CD14-positive monocyte (primary cell): ENCODE results near the gene RNASE7. TPM values are rescaled to one million over a fixed set of nuclear protein-coding genes. Genes with fewer than 3 reads are reported as not detected.

Source experiments
- DNase-seq, 3 donors: peaks; one replicate each; pipeline ENCODE4 v3.0.0-alpha.2; 2011 to 2022
- H2AFZ ChIP-seq: 2 replicates; pipeline ENCODE4 v1.6.0; 2012; ENCODE audit warnings: mild to moderate bottlenecking, low read depth, low read length, inconsistent platforms; ENCODE audit not compliant: insufficient read depth, poor library complexity, severe bottlenecking
- H3K27ac ChIP-seq, 2 donors: 1 replicate in 1 of 2; 2 replicates in 1 of 2; pipeline ENCODE4 v1.5.1; 2012 to 2013; ENCODE audit warnings: low read length in 2 of 2, control low read depth in 1 of 2, inconsistent platforms in 1 of 2, low read depth in 1 of 2, mild to moderate bottlenecking in 1 of 2
- H3K27me3 ChIP-seq, 2 donors: one replicate each; pipeline versions ENCODE4 v1.6.0 to v1.6.1; 2011 to 2013; ENCODE audit warnings: low read length in 2 of 2; ENCODE audit not compliant: control insufficient read depth in 2 of 2, insufficient read depth in 2 of 2
- H3K36me3 ChIP-seq, 2 donors: replicated peaks in 1 of 2; 1 replicate in 1 of 2; 2 replicates in 1 of 2; pipeline versions ENCODE4 v1.5.1 to v1.6.1; 2012 to 2013; ENCODE audit warnings: low read length in 2 of 2, control low read depth in 1 of 2, inconsistent platforms in 1 of 2, mild to moderate bottlenecking in 1 of 2; ENCODE audit not compliant: insufficient read depth in 2 of 2, control insufficient read depth in 1 of 2
- H3K4me1 ChIP-seq, 2 donors: 1 replicate in 1 of 2; 2 replicates in 1 of 2; pipeline versions ENCODE4 v1.5.1 to v1.6.1; 2012 to 2013; ENCODE audit warnings: low read length in 2 of 2, control low read depth in 1 of 2, inconsistent platforms in 1 of 2, mild to moderate bottlenecking in 1 of 2, moderate library complexity in 1 of 2; ENCODE audit not compliant: insufficient read depth in 2 of 2, control insufficient read depth in 1 of 2
- H3K4me2 ChIP-seq: replicated peaks from 2 replicates; pipeline ENCODE3; 2012; ENCODE audit warnings: low read length, moderate library complexity, mild to moderate bottlenecking; ENCODE audit not compliant: poor library complexity, severe bottlenecking; ENCODE audit errors: extremely low read depth
- H3K4me3 ChIP-seq, 3 experiments: fragments of 200-600 bp in 1 of 3; sonication (generic) in 1 of 3; replicated peaks in 1 of 3; 1 replicate in 2 of 3; 2 replicates in 1 of 3; pipeline ENCODE4 v1.5.1; 2011 to 2013; ENCODE audit warnings: low read length in 3 of 3, mild to moderate bottlenecking in 3 of 3, control low read depth in 2 of 3, low read depth in 2 of 3, inconsistent platforms in 1 of 3, moderate library complexity in 1 of 3
- H3K79me2 ChIP-seq: 2 replicates; pipeline ENCODE4 v1.6.0; 2012; ENCODE audit warnings: mild to moderate bottlenecking, control low read depth, inconsistent platforms, low read length, moderate library complexity; ENCODE audit not compliant: insufficient read depth
- H3K9ac ChIP-seq: 2 replicates; pipeline ENCODE4 v1.6.0; 2017; ENCODE audit warnings: low read length, mild to moderate bottlenecking; ENCODE audit not compliant: insufficient read depth, poor library complexity, severe bottlenecking
- H3K9me3 ChIP-seq, 2 donors: replicated peaks in 1 of 2; 1 replicate in 1 of 2; 2 replicates in 1 of 2; pipeline versions ENCODE4 v1.5.1 to v1.6.1; 2012 to 2013; ENCODE audit warnings: low read length in 2 of 2, control low read depth in 1 of 2; ENCODE audit not compliant: control insufficient read depth in 1 of 2, insufficient read depth in 1 of 2
- H4K20me1 ChIP-seq: 2 replicates; pipeline ENCODE4 v1.6.0; 2012; ENCODE audit warnings: mild to moderate bottlenecking, low read length, control low read depth, moderate library complexity; ENCODE audit not compliant: insufficient read depth
- H3K27ac Mint-ChIP-seq, 7 donors: one replicate each; pipeline ENCODE4 v1.8.0; 2020; ENCODE audit warnings: mild to moderate bottlenecking in 7 of 7, mixed read lengths in 7 of 7, moderate library complexity in 6 of 7, inconsistent platforms in 2 of 7
- H3K27me3 Mint-ChIP-seq, 3 donors: one replicate each; pipeline ENCODE4 v1.8.0; 2021 to 2022; ENCODE audit warnings: low read depth in 3 of 3, mild to moderate bottlenecking in 3 of 3, mixed read lengths in 3 of 3, moderate library complexity in 3 of 3, inconsistent platforms in 1 of 3
- H3K36me3 Mint-ChIP-seq, 2 donors: one replicate each; pipeline ENCODE4 v1.8.0; 2020; ENCODE audit warnings: mixed read lengths in 2 of 2, inconsistent platforms in 1 of 2, mild to moderate bottlenecking in 1 of 2
- H3K4me1 Mint-ChIP-seq: one replicate; pipeline ENCODE4 v1.8.0; 2020; ENCODE audit warnings: mild to moderate bottlenecking, mixed read lengths
- H3K4me3 Mint-ChIP-seq, 2 donors: one replicate each; pipeline ENCODE4 v1.8.0; 2020; ENCODE audit warnings: mild to moderate bottlenecking in 2 of 2, mixed read lengths in 2 of 2, moderate library complexity in 1 of 2
- H3K9me3 Mint-ChIP-seq, 7 donors: one replicate each; pipeline ENCODE4 v1.8.0; 2020 to 2022; ENCODE audit warnings: mixed read lengths in 7 of 7, mild to moderate bottlenecking in 6 of 7, moderate library complexity in 6 of 7, inconsistent platforms in 2 of 7
- CTCF ChIP-seq: fragments of 200-600 bp; IDR thresholded peaks from one replicate; pipeline ENCODE4 v1.8.0; 2022; ENCODE audit warnings: antibody characterized with exemption, mild to moderate bottlenecking
- WGBS: methylation state at CpG from one replicate; pipeline ENCODE4 v1.1.5; 2013; ENCODE audit warnings: missing lambda C conversion rate; ENCODE audit not compliant: insufficient coverage; 5-methylcytosine and 5-hydroxymethylcytosine counted together
- intact Hi-C, 2 donors: fragments of 100-400 bp; cut with micrococcal nuclease; formaldehyde crosslinking; loops; one replicate each; pipeline versions ENCODE4 v1.15.0 to v1.15.1; 2023
- polyA plus RNA-seq, 3 donors: library from polyadenylated mRNA; depleted of rRNA in 1 of 3; unstranded in 2 of 3; stranded (reverse) in 1 of 3; fragments of 300-500 nt in 2 of 3; fragments of >200 nt in 1 of 3; fragmentation: Illumina TruSeq in 2 of 3; gene quantifications; 1 replicate in 2 of 3; 2 replicates in 1 of 3; pipeline ENCODE4 v1.2.3, GENCODE V29; 2012 to 2021

The RNASE7 gene
- polyA plus RNA-seq, 3 donors: not detected

GRCh38 chr14:21011136-21011535 is 31.0 kb upstream of the RNASE7 start:
- peaks cover 11 to 16% (median 15%) of the 10 kb centered on the region in 3 donors for H3K27me3 Mint-ChIP-seq
- Histone ChIP-seq H3K79me2 (no peaks in the 10 kb centered on the region), H2AFZ (no peak overlapping the region), H3K9ac (no peak overlapping the region), H4K20me1 (no peaks in the 10 kb centered on the region), H3K4me3 (no peak overlapping the region), H3K4me1 (peaks cover 15% of the 10 kb centered on the region in 2 donors), H3K36me3 (no peaks in the 10 kb centered on the region), H3K9me3 (no peaks in the 10 kb centered on the region), H3K4me2 (no peak overlapping the region), H3K27ac (no peak overlapping the region), H3K27me3 (peaks cover 0 to 5% of the 10 kb centered on the region in 2 donors)
- TF ChIP-seq CTCF: no peak
- H3K9me3 Mint-ChIP-seq: peaks cover 0 to 1% (median 0%) of the 10 kb centered on the region in 7 donors
- no CpG with 5 or more reads among the region's 1 CpG for WGBS
- H3K27ac Mint-ChIP-seq: no peak overlapping the region
- H3K36me3 Mint-ChIP-seq: no peaks in the 10 kb centered on the region
- H3K4me3 Mint-ChIP-seq: no peak overlapping the region
- DNase-seq: no peak
- intact Hi-C loops: loop anchor here in 1 of 2 donors (5.0 to 10.0 kb wide), 3 partner anchors 54 to 96 kb away; no protein-coding TSS in a partner anchor
- H3K4me1 Mint-ChIP-seq: peaks cover 14% of the 10 kb centered on the region

GRCh38 chr14:21014761-21015190 is 27.4 kb upstream of the RNASE7 start:
- intact Hi-C loops: loop anchor here (2.0 to 10.0 kb wide), 5 partner anchors 43 to 93 kb away; partner anchors contain the start of gene RNASE8 (in 1 of the 2)
- 4% methylated on average over 4 of the region's 4 CpGs for WGBS
- Histone ChIP-seq H3K79me2 (no peaks in the 10 kb centered on the region), H3K4me1 (peaks cover 48 to 52% of the 10 kb centered on the region in 2 donors), H3K4me3 (no peak overlapping the region), H3K27me3 (peaks cover 0 to 5% of the 10 kb centered on the region in 2 donors), H3K9me3 (no peaks in the 10 kb centered on the region), H4K20me1 (no peaks in the 10 kb centered on the region), H3K4me2 (no peak overlapping the region), H2AFZ (no peak overlapping the region), H3K27ac (no peak overlapping the region), H3K36me3 (no peaks in the 10 kb centered on the region), H3K9ac (no peak overlapping the region)
- Mint-ChIP-seq H3K27me3 (peaks cover 14 to 19% (median 18%) of the 10 kb centered on the region in 3 donors), H3K4me1 (peaks cover 49% of the 10 kb centered on the region), H3K4me3 (no peak overlapping the region), H3K36me3 (no peaks in the 10 kb centered on the region), H3K9me3 (peaks cover 0 to 1% (median 0%) of the 10 kb centered on the region in 7 donors), H3K27ac (peak overlapping the region in 4 of 7 donors; percentile 43 to 89 (median 62))
- peak; percentile 71 to 85 (median 77) for DNase-seq
- TF ChIP-seq CTCF: peak; percentile 92
